H1 (cell line): ENCODE measurements around the gene TMED5.

Experiments
- CTCF ChIP-seq, 3 experiments: IDR thresholded peaks; 1 replicate in 2 of 3; 2 replicates in 1 of 3; pipeline versions ENCODE4 v1.5.1 to v1.6.1; 2011; ENCODE audit warnings: low read length in 3 of 3, mild to moderate bottlenecking in 3 of 3, inconsistent platforms in 2 of 3, low read depth in 1 of 3, moderate library complexity in 1 of 3; ENCODE audit not compliant: insufficient read depth in 1 of 3; ENCODE audit errors: control extremely low read depth in 1 of 3
- POLR2A ChIP-seq, 2 experiments: IDR thresholded peaks; 1 replicate in 1 of 2; 2 replicates in 1 of 2; pipeline ENCODE4 v1.6.1; 2011; ENCODE audit warnings: low read depth in 2 of 2, low read length in 2 of 2, mild to moderate bottlenecking in 2 of 2; ENCODE audit errors: control extremely low read depth in 1 of 2
- RBBP5 ChIP-seq: IDR thresholded peaks from 2 replicates; pipeline ENCODE4 v1.7.1; 2012; ENCODE audit warnings: low read depth, mild to moderate bottlenecking, inconsistent platforms, low read length, moderate library complexity, borderline replicate concordance

DNA sequence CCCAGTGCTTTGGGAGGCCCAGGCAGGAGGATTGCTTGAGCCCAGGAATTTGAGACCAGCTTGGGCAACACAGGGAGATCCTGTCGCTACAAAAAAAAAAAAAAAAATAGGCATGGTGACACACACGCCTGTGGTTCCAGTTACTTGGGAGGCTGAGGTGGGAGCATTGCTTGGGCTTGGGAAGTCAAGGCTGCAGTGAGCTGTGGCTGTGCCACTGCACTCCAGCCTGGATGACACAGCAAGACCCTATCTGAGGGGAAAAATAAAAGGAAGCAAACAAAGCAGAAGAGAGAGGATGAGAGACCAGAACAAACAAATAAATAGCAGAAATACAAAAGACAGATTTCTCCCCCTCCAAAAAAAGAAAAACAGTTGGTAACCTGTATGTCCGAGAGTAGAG lies 67.1 kb downstream of the TMED5 start:
- TF ChIP-seq RBBP5 (no peak), POLR2A (IDR thresholded peaks at IDR 0.05; ENCODE audit: control extremely low read depth in 1 of 2, low read depth in 2 of 2, low read length in 2 of 2) (no peak), CTCF (IDR thresholded peaks at IDR 0.05; ENCODE audit: control extremely low read depth in 1 of 3, insufficient read depth in 1 of 3, low read depth in 1 of 3, low read length in 3 of 3) (no peak)
